8988T (cell line): Measurements from ENCODE around the gene CYP2D6.
"Not testable (repeated sequence)": the region's sequence is repeated elsewhere in the genome, so short reads cannot be mapped to it uniquely, and the experiment has no call there.

Experiments
- DNase-seq: peaks from one replicate; pipeline ENCODE4 v3.0.0; 2011

Gene CYP2D6

DNA sequence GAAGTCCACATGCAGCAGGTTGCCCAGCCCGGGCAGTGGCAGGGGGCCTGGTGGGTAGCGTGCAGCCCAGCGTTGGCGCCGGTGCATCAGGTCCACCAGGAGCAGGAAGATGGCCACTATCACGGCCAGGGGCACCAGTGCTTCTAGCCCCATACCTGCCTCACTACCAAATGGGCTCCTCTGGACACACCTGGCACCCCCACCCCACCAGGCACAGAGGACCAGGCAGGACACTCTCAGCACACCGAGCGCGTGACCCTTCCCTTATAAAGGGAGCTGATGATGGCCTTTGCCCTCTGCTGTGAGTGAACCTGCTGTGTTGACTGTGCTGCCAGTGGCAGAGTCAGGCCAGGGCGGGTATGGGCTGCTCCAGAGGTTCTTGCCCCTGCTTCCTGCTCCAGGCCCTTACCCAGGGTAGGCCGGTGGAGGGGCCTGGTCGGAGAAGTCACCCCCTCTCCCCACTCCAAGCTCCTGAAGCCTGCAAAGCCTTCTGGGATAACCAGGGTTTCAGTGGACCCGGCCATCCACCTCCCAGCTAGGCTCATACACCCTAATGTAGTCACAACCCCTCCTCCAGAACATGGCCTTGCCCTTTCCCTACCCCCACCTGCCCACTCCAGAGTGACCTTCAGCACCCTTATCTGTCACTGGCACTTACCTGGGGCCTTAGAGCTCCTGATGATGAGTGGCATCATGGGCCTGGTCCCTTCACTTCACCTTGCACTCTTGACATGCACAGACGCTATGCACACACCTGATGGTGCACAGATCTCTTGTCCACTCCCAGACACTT is at the start of gene CYP2D6:
Gene CYP2D6, minus strand, starts transcription at position 172 of the 793 bp plus-strand sequence. Its CDS starts 19 bp downstream, at position 153.
- not testable (repeated sequence) for DNase-seq

- DNase-seq, result no peak
These were observed 49.0 kb upstream of the CYP2D6 start for GRCh38 chr22:42179616-42180015.

- DNase-seq, result no peak
These were observed 48.4 kb upstream of the CYP2D6 start for GRCh38 chr22:42178910-42179519.

DNA sequence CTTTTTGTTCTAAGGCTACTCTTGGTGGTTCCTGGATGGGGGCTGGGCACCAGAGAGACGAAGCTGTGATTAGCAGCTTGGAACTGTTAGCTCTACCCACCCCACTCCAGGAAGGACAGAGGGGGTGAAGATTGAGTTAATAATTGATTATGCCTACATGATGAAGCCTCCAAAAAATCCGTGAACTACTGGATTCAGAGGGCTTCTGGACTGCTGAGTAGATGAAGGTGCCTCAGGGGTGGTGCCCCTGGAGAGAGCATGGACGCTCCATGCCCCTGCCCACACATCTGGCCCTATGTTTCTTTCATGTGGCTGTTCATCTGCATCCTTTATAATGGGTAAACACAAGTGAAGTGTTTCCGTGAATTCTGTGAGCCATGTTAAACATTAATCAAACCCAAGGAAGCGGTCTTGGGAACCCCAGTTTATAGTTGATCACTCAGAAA is 47.3 kb upstream of the CYP2D6 start:
- no peak for DNase-seq

DNA sequence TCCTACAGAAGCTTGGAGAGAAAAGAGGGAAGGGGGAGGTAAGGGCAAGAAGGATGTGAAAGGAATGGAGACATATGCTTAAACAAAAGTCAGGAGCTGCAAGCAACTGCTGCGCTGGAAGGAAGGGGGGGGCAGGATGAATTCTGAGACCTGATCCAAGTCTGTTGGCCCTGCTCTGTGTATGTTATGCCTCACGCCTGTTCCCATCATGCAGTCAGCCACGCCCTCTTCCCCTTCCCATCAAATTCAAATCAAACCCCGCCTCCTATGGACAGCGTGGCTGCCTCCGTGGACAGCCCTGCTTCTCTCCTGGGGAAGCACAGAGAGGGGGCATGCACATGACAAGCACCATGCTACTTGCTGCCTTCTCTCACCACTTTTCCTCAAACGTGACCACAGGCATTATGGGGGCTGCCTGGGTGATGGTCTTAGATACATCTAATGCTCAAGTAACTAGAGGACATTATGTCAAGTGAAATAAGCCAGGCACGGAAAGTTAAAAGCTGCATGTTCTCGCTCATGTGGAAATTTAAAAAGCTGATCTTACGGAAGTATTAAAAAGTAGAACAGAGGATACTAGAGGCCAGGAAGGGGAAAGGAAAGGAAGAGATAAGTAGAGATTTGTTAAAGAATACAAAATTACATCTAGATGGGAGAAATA is 45.8 kb upstream of the CYP2D6 start:
- DNase-seq, result no peak

DNA sequence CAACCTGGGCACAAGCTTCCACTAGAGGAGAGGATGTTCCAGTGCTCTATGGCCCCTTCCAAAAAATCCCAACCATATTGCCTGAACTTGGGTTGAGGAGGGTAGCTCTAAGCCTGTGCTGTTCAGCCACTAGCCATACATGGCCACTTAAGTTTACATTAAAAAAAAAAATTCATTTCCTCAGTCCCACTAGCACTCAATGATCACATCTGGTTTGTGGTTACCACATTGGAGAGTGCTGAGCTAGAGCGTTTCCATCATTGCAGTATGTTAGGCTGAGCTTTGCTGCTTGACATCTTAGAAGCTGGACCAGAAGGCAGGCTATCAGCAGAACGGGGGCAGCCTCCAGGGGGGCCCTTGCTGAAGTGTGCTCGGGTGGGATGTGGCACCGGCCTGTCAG is 43.5 kb upstream of the CYP2D6 start:
- DNase-seq, result no peak

DNA sequence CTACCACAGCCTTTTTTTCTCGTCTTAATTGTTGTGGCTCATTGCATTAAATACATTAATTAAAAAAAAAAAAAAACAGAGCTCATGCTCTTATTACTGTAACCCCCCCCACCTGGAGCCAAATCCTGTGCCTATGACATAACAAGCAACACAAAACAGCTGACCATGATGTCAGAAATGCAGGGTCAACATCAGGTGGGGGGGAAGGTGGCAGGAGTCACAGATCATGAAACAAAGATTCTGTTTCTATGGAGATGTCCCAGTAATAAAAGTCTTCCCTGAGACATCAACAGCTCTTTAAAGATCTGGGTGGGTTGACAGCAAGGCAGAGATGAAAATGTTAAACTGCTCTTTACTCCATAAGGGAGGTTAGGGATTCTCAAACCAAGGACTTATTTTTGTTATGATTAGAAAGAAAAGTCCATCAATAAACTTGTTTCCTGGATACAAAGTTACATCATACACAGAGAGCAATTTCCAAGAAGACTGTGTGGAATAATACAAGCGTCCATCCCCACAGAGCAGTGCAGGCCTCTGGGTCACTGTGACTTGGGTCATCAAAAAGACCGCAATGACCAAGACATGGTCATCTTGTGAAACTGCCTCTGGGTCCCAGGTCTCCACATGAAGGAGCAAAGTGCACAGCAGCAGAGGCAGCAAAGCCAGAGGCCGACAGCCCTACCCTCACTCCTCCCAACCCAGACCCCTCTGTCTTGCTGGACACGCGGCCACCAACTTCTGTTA is 42.7 kb upstream of the CYP2D6 start:
- no peak for DNase-seq

GRCh38 chr22:42172773-42173172 is 42.2 kb upstream of the CYP2D6 start:
- no peak for DNase-seq

GRCh38 chr22:42171946-42172719 is 41.5 kb upstream of the CYP2D6 start:
- DNase-seq, result no peak

DNA sequence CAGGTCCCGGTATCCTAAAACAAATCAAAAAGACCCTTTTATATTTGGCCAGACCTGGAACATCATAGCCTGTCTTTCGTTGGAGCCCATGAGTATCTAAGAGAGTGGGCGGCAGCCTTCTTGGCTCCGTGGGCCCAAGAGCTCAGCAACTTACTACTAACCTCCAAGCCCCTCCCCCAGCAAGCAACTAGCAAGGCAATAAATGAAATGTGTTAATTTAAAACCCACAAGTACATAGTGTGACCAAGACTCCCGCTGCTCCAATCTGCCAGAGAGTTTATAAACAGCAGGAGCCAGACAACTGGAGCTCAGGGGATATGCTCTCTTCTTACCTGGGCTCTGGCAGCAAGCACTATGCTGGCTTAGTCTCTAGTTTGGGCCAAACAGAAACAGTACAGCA is 40.8 kb upstream of the CYP2D6 start:
- no peak for DNase-seq

GRCh38 chr22:42170946-42171345 is 40.3 kb upstream of the CYP2D6 start:
- DNase-seq, result no peak

- DNase-seq, result peak; percentile 62
These were observed 38.5 kb upstream of the CYP2D6 start for GRCh38 chr22:42169055-42169469.

DNA sequence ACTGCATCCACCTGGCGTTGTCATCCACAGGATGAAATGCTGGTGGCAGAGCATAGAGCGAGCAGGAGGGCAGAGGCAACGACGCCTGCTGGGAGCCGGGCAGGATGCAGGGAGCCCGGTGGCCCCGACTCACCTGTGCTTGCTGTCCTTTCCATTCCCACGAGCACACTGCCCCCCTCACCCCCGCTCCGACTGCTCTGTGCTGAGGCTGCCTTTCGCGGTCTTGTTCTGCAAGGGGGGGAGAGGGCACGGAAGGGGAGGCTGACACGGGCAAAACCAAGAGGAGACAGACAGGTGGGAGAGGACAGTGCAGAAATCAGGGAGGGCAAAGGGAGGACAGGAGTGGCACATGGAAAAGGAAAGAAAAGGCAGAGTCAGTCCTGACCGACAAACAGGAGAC is 37.9 kb upstream of the CYP2D6 start:
- no peak for DNase-seq

DNA sequence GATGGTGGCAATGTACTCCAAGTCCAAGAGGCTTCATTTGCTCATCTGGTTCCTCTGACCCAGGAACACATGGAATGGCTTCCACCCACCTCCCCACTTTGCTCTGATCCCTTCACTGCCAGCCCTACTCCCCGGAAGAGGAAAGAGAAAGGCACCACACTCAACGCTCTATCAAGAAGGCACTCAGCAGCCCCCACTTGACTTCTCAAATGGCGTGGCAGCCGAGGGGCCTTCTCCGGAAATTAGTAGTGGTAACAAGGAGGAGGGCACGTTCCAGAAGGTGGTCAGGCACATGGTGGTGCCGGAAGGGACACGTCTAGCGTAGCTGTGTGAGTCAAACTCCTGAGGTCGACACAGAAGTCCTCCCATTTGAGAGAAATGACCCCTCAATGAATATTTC is 36.5 kb upstream of the CYP2D6 start:
- no peak for DNase-seq

GRCh38 chr22:42164901-42165300 is 34.3 kb upstream of the CYP2D6 start:
- no peak for DNase-seq

DNA sequence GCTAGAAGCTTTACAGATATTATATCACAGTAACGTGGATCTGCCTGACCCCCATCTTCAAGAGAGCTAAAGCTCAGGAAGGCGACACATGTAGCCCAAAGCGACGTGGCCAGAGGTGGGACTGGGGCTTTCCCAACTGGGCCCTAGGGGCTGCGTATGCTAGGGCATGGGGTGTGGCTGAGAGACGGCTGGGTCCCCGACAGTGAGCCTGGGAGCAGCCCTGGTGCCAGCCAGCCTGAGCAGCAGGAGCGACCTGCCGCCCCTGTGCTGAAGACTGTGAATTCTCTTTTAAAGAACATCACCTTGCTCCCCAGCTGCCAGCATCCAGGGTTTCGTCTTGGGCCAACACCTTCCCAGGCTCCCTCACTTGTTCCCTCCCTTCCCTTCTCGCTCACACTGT is 32.9 kb upstream of the CYP2D6 start:
- DNase-seq, result no peak

DNA sequence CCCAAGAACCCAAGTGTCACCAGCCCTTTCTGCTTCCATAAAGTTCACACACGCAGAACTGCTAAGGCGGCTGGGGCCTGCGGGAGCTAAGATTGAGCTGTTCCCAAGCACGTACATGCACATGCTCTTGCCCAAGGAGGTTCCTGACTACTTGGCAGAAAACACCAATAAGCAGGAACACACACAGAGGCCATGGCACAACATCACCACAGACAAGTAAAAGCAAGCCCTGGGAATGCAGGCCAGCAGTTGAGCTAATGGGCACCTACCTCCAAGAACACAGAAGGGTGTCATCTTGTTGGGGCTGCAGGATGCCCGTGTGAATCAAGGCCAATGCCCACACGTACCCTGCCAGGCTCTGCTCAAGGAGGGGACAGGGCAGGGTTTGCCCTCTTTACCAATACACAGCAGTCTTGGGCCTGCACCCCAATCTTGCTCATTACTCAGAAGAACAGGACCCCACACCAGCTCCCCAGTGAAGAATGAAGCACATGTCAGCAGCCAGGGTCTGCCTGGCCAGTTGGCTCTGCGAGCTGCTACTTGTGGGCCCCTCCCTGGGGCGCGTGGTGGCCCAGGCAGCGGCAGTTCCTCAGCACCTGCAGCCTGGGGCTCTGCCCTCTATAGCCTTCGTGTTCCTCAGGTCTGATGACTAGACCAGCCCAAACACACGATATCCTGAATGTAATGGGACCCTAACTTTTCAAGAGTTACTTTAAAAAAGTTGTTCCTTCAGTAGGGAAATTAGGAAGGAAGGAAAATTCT is 32.3 kb upstream of the CYP2D6 start:
- DNase-seq, result no peak

GRCh38 chr22:42160830-42161696 is 30.5 kb upstream of the CYP2D6 start:
- no peak for DNase-seq

GRCh38 chr22:42160251-42160650 is 29.6 kb upstream of the CYP2D6 start:
- no peak for DNase-seq

DNA sequence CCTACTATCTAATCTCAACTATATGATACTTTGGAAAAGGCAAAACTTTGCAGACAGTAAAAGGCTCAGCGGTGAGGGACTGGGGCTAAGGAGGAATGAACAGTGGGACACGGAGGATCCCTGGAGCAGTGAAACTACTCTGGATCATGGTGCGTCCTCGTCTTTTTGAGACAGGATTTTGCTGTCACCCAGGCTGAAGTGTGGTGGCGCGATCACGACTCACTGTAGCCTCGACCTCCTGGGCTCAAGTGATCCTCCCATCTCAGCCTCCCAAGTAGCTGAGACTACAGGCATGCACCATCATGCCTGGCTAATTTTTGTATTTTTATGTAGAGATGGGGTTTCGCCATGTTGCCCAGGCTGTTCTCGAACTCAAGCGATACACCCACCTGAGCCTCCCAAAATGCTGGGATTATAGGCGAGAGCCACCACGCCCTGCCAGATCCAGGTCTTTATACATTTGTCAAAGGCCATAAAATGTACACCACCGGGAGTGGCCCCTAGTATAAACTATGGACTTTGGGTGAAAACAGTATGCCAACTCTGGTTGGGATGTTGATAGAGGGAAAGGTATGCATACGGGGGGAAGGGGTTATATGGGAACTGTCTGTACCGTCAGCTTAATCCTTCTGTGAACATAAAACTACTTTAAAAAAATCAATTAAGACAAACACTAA is 28.0 kb upstream of the CYP2D6 start:
- no peak for DNase-seq
